Measurements from ENCODE around the gene PCGF5. TPM values are rescaled to one million over a fixed set of nuclear protein-coding genes. Genes with fewer than 3 reads are reported as not detected.

PCGF5 gene
- total and polyA plus RNA-seq, 10 of the 15 experiments (the other 5 are each of a cell fraction or from before 2014, with no cell fraction given) = 33.2 to 79.7 (median 50.7) TPM

DNA sequence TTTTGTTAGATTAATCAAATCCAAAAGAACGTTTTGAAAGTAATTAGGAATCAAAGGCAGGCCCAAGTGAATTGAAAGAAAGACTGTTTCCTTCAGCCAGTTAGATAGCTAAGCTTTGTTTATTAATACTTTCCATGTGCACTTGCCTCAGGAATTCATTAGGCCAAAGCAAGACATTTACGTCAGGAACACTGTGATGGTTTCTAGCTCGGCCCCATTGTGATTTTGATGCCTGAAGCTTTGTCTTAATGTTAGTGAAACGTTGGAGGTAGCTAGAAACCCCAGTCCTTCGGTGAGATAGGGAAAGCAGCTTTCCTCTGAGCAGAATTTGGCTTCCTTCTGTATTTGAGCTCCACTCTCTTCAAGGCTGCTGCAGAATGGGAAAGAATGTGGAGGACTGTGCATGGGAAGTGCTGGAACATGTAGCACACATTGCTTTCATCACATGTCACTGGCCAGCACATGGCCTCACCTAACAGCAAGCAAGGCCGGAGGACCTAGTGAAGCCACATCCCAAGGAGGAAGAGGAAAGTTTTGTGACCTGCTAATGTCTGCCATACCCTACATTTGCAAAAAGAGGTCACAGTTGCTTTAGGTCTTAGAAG lies 64.1 kb downstream of the PCGF5 start:
- no peaks in the 10 kb centered on the region for H4K20me1 ChIP-seq (ENCODE audit: control insufficient read depth, insufficient read depth)
- H3K4me1 ChIP-seq (ENCODE audit: control insufficient read depth, insufficient read depth, low read length) = no peaks in the 10 kb centered on the region
- H3K9ac ChIP-seq (ENCODE audit: control insufficient read depth, insufficient read depth, low read length) = no peak overlapping the region
- H3K4me3 ChIP-seq = no peak overlapping the region
- ChIA-PET CTCF (interaction anchor here (0.6 to 4.5 kb wide), 5 partner anchors 13 to 1043 kb away, joined by 3 to 24 read pairs (median 3); no protein-coding TSS in a partner anchor), RAD21 (ENCODE audit: unreplicated experiment) (no interaction called here), SMC1A (ENCODE audit: uncharacterized antibody, unreplicated experiment) (interaction anchor here (1.0 to 4.3 kb wide), 7 partner anchors 10 to 372 kb away, joined by 3 to 17 read pairs (median 3); no protein-coding TSS in a partner anchor), POLR2A (no interaction called here)
- H3K27ac ChIP-seq (ENCODE audit: control insufficient read depth, insufficient read depth) = no peak overlapping the region
- ATAC-seq = no peak
- H3K4me2 ChIP-seq (ENCODE audit: control insufficient read depth, insufficient read depth) = no peak overlapping the region
- whole genome bisulfite sequencing (ENCODE audit: insufficient coverage, insufficient replicate concordance, low lambda C conversion rate, missing lambda C conversion rate) = 98% methylated on average over 6 of the region's 6 CpGs
- H2AFZ ChIP-seq (ENCODE audit: control insufficient read depth, low read depth, low read length) = no peak overlapping the region
- no peaks in the 10 kb centered on the region for H3K79me2 ChIP-seq (ENCODE audit: control insufficient read depth, insufficient read depth, low read length)
- intact Hi-C loops (cut with micrococcal nuclease; ENCODE audit: unreplicated experiment) = no loop called here
- no peaks in the 10 kb centered on the region for H3K9me3 ChIP-seq (replicated peaks; ENCODE audit: control insufficient read depth, insufficient read depth, low read length)
- DNase-seq (ENCODE audit: low read depth, low spot score) = no peak
- no peak for FAIRE-seq
- in situ Hi-C loops (cut with MboI) = no loop called here
- H3K27me3 ChIP-seq (replicated peaks in 1 of 2; ENCODE audit: control insufficient read depth in 2 of 2, insufficient read depth in 2 of 2, low read length in 1 of 2) = no peaks in the 10 kb centered on the region
- BruUV-seq (replicated peaks) = no TSS peak
- peaks cover 0 to 2% of the 10 kb centered on the region in 2 experiments; a peak in 1 of 4 replicates for H3K36me3 ChIP-seq (ENCODE audit: control insufficient read depth in 2 of 2, insufficient read depth in 2 of 2, low read length in 1 of 2)
- TF ChIP-seq POLR2AphosphoS5 (IDR thresholded peaks at IDR 0.05; ENCODE audit: low read length) (no peak), NR2C1 (IDR thresholded peaks at IDR 0.05) (no peak), SREBF2 (IDR thresholded peaks at IDR 0.05; ENCODE audit: low read length) (no peak), CEBPB (IDR thresholded peaks at IDR 0.05; ENCODE audit: borderline replicate concordance in 1 of 2, low read depth in 2 of 2, low read length in 2 of 2) (no peak), POLR2AphosphoS2 (IDR thresholded peaks at IDR 0.05; ENCODE audit: low read depth, low read length) (no peak), ZNF274 (IDR thresholded peaks at IDR 0.05; ENCODE audit: insufficient read depth, insufficient read length) (no peak), MEF2B (IDR thresholded peaks at IDR 0.05; ENCODE audit: partially characterized antibody, poor library complexity, severe bottlenecking) (no peak), ASH2L (IDR thresholded peaks at IDR 0.05; ENCODE audit: borderline replicate concordance, low read depth) (no peak), EZH2 (IDR thresholded peaks at IDR 0.05; ENCODE audit: borderline replicate concordance, control insufficient read depth, low read depth, low read length) (no peak), JUNB (IDR thresholded peaks at IDR 0.05) (no peak), FOXM1 (IDR thresholded peaks at IDR 0.05; ENCODE audit: low read depth, low read length) (no peak), CBFB (IDR thresholded peaks at IDR 0.05; ENCODE audit: low read depth) (no peak)
- TF ChIP-seq, protein P1, sequence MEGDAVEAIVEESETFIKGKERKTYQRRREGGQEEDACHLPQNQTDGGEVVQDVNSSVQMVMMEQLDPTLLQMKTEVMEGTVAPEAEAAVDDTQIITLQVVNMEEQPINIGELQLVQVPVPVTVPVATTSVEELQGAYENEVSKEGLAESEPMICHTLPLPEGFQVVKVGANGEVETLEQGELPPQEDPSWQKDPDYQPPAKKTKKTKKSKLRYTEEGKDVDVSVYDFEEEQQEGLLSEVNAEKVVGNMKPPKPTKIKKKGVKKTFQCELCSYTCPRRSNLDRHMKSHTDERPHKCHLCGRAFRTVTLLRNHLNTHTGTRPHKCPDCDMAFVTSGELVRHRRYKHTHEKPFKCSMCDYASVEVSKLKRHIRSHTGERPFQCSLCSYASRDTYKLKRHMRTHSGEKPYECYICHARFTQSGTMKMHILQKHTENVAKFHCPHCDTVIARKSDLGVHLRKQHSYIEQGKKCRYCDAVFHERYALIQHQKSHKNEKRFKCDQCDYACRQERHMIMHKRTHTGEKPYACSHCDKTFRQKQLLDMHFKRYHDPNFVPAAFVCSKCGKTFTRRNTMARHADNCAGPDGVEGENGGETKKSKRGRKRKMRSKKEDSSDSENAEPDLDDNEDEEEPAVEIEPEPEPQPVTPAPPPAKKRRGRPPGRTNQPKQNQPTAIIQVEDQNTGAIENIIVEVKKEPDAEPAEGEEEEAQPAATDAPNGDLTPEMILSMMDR (IDR thresholded peaks at IDR 0.05 in 2 of 3, conservative IDR thresholded peaks at IDR 0.05 in 1 of 3; ENCODE audit: control insufficient read depth in 2 of 3, extremely low read depth in 1 of 3, insufficient read depth in 1 of 3, low read depth in 3 of 3, low read length in 3 of 3) = no peak
- TF ChIP-seq, protein P2, sequence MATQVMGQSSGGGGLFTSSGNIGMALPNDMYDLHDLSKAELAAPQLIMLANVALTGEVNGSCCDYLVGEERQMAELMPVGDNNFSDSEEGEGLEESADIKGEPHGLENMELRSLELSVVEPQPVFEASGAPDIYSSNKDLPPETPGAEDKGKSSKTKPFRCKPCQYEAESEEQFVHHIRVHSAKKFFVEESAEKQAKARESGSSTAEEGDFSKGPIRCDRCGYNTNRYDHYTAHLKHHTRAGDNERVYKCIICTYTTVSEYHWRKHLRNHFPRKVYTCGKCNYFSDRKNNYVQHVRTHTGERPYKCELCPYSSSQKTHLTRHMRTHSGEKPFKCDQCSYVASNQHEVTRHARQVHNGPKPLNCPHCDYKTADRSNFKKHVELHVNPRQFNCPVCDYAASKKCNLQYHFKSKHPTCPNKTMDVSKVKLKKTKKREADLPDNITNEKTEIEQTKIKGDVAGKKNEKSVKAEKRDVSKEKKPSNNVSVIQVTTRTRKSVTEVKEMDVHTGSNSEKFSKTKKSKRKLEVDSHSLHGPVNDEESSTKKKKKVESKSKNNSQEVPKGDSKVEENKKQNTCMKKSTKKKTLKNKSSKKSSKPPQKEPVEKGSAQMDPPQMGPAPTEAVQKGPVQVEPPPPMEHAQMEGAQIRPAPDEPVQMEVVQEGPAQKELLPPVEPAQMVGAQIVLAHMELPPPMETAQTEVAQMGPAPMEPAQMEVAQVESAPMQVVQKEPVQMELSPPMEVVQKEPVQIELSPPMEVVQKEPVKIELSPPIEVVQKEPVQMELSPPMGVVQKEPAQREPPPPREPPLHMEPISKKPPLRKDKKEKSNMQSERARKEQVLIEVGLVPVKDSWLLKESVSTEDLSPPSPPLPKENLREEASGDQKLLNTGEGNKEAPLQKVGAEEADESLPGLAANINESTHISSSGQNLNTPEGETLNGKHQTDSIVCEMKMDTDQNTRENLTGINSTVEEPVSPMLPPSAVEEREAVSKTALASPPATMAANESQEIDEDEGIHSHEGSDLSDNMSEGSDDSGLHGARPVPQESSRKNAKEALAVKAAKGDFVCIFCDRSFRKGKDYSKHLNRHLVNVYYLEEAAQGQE (IDR thresholded peaks at IDR 0.05; ENCODE audit: low read depth, low read length) = no peak
- TF ChIP-seq, protein P3, sequence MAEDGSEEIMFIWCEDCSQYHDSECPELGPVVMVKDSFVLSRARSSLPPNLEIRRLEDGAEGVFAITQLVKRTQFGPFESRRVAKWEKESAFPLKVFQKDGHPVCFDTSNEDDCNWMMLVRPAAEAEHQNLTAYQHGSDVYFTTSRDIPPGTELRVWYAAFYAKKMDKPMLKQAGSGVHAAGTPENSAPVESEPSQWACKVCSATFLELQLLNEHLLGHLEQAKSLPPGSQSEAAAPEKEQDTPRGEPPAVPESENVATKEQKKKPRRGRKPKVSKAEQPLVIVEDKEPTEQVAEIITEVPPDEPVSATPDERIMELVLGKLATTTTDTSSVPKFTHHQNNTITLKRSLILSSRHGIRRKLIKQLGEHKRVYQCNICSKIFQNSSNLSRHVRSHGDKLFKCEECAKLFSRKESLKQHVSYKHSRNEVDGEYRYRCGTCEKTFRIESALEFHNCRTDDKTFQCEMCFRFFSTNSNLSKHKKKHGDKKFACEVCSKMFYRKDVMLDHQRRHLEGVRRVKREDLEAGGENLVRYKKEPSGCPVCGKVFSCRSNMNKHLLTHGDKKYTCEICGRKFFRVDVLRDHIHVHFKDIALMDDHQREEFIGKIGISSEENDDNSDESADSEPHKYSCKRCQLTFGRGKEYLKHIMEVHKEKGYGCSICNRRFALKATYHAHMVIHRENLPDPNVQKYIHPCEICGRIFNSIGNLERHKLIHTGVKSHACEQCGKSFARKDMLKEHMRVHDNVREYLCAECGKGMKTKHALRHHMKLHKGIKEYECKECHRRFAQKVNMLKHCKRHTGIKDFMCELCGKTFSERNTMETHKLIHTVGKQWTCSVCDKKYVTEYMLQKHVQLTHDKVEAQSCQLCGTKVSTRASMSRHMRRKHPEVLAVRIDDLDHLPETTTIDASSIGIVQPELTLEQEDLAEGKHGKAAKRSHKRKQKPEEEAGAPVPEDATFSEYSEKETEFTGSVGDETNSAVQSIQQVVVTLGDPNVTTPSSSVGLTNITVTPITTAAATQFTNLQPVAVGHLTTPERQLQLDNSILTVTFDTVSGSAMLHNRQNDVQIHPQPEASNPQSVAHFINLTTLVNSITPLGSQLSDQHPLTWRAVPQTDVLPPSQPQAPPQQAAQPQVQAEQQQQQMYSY (CRISPR knock-in tag; IDR thresholded peaks at IDR 0.05) = no peak

All from GM12878 (cell line).